NCI-H460 (cell line): ENCODE data around the gene DAPK1. TPM values are rescaled to one million over a fixed set of nuclear protein-coding genes. Genes with fewer than 3 reads are reported as not detected.

Source experiments
- DNase-seq: peaks from one replicate; pipeline ENCODE4 v3.0.0-alpha.2; 2016; ENCODE audit warnings: low read depth; ENCODE audit errors: extremely low read depth
- total RNA-seq: library from RNA; depleted of rRNA; stranded (reverse); fragments of >200 nt; shearing (Covaris generic); gene quantifications from 2 replicates; pipeline ENCODE4 v1.2.3, GENCODE V29; 2014

DAPK1 gene
- total RNA-seq, 1 experiment from 2014 or later: 0.25 TPM

DNA sequence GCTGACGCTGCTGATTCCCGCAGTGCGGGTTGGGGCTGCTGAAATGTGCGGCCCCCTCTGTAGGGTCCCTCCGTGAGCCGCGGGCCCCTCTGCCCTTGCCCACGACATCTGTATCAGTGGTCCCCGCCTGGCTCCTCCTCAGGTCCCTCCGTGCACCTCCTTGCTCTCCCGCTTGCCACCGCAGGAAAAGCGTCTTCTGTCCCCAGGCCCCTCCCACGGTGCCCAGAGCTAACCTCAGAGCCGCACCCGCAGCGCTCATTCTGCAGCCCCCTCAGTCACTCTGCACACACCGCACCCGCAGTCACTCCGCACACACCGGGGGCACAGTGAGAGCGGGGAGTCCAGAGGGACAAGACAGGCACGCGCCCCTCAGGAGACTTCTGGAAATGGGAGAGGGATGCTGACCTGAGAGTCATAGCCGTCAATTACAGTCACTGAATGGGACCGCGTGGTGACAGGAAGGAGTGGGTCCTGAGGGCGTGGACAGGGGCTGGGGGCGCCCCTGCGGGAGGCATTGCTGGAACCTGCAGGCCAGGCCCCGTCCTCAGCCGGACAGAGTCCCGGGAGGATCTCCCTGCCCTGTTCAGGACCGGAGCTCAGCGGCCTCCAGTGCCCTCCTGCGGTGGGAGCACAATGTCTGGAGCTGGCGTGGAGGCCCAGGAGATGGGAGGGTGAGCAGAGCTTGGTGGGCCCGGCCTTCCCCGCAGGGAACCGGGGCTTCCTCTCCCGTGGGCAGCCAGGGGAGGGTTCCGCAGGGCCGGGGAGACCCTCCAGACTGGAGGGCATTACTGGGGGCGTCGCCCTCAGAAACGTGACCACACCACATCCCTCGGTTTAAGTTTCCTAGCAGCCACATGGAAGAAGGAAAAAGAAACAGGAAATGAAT lies 162.1 kb downstream of the DAPK1 start:
- no peak for DNase-seq

DNA sequence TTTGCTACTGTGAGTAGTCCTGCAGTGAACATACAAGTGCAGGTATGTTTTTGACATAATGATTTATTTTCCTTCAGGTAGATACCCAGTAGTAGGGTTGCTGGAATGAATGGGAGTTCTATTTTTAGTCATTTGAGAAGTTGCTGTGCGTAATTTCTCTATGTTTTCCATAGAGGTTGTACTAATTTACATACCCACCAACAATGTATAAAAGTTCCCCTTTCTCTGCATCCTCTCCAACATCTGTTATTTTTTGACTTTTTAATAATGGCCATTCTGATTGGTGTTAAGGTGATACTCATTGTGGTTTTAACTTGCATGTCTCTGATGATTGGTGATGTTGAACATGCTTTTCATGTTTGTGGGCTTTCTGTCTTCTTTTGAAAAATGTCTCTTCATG lies 163.6 kb downstream of the DAPK1 start:
- DNase-seq: no peak

DNA sequence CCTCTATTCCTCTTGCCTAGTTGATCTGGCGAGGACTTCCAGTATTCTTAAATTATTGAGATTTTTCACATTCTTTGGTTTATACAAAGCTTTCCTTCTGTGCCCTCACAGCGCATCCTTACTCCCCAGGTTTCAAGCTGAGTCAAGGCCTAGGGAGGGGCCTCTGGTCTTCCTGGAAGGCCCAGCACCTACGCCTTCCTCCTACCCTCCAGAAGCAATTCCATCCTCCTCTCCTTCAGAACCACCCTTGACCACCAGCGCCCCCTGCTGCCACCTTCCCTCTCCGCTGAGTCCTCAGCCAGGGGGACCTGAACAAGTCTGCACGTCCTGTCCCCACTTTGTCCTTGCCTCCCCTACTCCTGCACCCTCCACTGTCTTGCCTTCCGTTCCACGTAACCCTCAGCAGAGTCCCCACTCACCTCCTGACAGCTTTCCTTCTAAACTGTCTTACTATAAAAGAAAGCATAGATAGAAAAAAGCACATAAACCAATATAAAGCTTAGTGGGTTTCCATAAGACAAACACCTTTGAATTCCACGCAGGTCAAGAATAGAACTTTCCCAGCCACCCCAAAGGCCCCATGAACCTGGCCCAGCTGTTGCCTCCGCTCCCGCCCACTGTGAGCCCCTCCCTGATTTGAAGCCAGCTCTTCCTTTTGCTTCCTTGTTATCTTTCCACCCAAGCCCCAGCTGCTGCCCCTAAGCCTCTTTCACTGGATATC lies 165.3 kb downstream of the DAPK1 start:
- peak; percentile 62 for DNase-seq

DNA sequence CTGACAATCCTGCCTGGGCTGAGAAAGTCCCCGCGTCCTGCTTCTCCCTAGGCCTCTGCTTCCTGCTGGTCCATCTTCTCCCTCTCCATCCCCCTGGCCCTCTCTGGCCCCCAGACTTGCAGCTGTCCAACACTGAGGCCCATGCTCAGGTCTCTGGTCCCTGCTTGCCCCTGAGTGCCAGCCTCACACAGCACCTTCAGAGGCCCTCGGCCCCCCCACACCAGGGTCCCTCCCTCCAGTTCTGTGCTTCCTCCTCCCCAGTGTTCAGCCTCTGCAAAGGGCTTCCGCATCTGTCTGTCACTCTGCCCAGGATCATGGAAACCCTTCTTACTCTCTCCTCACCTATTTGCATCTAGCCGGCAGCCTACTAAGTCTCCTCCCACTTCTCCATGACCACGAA lies 165.9 kb downstream of the DAPK1 start:
- DNase-seq: no peak

DNA sequence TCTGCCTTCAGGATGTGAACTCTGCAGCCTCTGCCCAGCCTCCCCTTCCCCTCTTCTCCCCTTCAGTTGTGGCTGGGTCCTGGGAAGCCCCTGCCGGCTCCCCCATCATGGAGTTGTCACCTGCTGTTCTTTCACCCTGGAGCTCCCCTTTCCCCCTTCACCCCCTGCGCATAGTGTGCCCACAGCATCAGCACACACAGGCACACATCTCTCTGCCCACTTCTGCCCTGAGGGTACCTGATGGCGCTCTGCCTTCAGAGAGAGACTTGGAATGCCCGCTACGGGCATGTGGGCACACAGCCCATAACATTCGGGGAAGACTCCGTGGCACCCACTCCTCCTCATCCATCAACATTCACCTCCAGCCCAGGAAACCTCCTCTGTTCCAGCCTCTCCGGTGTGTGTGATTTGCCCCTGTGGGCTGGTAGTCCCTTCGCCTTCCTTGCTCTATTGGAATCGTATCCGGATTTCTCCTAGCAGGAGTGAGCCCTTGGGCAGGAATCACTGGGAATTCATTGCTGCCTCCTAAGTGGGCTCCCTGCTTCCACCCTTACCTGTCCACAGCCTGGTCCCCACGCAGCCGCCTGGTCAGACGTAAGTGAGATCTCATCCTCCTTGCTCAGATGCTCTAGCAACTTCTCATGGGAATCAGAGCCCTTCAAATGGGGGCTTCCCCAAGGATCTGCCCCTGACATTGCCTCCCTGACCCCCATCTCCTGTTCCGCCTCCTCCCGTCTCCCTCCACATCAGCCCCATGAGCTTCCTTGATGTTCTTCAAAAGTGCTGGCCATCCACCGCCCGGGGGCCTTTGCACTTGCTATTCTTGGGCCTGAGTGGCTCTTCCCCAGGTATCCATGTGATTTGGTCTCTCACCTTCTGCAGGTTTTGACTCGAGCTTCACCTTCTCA lies 166.7 kb downstream of the DAPK1 start:
- no peak for DNase-seq

DNA sequence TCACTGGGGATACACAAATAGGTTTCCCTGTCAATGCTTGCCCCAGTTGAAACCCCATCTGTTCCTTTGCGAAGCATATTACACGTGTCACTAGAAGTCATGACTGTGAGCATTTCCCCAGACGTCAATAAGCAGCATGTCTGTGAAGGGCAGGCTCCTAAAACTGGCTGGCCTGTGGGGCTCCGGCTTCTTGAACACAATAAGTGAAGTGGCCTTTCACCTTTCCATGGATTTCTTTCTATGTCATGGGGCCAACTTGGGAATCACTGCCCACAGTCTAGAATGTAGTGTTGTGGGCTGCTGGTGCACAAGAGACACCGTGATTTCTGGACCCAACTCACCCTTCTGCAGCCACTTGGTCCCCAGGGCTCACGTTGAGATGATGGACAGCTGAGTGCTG lies 167.8 kb downstream of the DAPK1 start:
- no peak for DNase-seq

DNA sequence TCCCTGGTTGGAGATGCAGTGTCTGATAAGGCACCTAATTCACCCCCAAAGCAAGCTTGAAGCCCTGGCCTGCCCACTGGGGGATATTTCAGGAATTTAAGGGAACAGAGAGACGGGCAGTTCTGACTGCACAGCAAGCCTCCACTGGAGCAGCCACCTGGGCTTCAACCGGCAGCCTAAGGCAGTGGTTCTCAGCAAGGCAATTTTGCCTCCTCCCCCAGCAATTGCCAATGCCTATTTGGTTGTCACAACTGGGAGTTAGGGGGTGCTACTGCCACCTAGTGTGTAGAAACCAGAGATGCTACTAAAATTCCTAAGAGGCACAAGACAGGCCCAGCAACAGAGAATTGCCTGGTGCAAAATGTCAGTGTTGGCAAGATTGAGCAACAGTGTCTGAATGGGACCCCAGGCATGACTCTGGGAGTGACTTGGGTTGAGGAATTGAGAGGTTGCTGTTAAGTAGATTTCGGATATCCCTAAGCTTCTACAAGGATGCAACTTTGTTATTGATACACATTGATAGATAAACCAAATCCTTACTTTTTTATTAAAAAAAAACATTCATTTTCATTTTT lies 169.6 kb downstream of the DAPK1 start:
- no peak for DNase-seq

DNA sequence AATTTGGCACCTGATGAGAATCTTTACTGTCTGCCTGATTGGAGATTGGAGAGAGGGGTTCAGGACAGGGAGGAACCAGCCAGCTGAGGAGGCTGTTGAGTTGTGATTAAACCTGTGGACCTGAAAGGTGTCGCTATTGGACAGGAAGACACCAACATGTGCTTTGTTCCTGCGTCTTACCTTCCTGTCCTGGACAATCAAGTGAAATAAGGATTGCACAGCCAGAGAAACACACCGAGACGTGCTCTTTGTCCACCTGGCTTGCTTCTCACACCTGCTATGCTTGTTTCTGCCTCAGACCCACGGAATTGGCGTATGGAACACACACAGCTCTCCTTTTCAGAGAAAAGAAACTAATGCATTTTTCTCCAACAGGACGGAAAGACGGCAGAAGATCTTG lies 170.6 kb downstream of the DAPK1 start:
- no peak for DNase-seq

DNA sequence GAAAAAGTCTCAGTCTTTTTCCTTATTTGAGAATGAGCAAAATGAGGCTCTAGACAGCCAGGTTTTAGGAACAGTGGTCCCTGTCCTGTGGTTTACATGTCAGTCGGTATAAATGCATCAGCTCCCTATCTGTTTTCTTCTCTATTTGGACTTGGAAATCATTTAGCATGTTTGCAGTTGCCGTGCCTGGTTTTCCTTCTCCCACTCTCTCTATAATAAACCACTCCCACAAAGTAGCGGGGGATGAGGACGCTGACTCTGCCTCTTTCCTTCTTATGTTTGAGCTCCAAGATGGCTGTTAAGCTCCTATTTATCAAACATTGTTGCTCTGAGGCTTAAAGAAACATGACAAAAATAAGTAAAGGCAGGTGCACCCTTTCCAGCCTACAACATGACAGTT lies 171.1 kb downstream of the DAPK1 start:
- DNase-seq: no peak

DNA sequence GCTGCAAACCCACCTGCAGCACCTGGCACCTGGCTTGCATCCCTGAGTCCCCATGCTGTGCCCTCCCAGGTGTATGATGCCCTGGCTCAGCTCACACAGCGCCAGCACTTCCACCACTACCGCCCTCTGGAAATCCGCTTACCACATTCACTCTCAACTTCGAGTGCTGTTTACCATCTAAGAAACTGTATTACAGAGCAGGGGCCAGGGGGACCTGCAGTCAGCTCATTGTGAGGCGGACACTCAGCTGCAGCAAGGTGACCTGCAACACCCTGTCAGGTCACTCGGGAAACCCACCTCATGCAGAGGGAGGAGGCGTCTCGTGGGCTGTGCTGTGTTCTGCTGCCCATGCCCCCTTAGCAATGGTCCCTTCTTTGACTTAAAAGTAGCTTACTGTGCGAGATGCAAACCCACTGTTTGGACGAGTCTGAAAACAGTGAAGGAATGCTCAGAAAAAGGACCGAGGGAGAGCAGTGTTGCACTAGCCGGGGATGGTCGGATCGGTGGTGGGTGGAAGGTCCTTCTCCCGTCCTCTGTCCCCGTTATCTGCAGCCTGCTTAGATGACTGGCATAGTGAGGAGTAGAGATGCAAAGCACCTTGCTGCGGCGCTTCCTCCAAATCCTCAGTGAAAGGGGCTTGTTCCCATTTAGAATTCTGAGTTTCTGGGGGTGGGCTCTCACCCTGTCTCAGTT lies 173.1 kb downstream of the DAPK1 start:
- DNase-seq: no peak

DNA sequence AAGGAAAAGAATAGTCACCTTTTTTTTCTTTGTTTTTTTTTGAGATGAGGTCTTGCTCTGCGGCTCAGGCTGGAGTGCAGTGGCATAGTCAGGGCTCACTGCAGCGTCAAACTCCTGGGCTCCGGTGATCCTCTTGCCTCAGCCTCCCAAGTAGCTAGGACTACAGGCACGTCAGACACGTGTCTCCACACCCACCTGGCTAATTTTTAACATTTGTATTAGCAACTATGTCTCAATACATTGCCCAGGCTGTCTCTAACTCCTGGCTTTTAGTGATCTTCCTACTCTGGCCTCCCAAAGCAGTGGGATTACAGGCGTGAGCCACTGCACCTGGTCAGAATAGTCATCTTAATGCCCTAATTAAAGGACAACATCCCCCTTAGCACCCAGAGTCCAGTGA lies 173.8 kb downstream of the DAPK1 start:
- no peak for DNase-seq

DNA sequence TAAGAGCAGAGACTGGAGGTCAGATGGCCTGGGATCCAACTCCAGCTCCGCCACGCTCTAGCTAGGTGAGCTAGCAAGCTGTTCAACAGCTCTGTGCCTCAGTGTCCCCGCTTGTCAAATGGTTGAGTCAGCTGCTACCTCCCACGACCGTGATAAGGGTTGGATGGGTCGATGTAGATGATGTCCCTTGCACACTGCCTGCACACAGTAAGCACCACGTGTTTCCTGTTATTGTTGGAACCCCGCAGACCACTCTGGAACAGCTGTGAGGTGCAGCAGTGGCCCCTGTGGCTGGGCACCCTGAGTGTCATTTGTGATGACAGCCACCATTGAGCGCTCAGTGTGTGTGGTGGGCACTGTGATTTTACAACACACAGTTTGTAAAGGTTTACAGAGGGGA lies 174.3 kb downstream of the DAPK1 start:
- no peak for DNase-seq

DNA sequence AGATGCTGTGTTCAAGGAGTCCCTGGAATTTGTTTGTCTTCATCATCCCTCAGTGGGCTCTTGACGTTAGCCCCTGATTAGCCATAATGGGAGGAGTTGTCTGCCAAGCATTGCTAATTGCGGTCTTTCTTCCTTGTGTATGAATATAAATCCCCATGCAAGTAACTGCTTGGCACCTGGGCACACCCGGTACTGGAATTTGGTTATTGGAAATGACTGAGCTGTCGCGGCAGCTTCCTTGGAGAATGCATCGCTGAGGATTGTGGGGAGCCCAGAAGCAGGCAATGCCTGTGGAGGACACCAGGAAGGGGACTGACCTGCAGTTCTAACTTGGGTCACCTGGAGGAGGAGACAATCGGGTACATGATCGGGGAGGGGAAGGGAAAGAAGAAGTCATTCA lies 174.9 kb downstream of the DAPK1 start:
- no peak for DNase-seq

DNA sequence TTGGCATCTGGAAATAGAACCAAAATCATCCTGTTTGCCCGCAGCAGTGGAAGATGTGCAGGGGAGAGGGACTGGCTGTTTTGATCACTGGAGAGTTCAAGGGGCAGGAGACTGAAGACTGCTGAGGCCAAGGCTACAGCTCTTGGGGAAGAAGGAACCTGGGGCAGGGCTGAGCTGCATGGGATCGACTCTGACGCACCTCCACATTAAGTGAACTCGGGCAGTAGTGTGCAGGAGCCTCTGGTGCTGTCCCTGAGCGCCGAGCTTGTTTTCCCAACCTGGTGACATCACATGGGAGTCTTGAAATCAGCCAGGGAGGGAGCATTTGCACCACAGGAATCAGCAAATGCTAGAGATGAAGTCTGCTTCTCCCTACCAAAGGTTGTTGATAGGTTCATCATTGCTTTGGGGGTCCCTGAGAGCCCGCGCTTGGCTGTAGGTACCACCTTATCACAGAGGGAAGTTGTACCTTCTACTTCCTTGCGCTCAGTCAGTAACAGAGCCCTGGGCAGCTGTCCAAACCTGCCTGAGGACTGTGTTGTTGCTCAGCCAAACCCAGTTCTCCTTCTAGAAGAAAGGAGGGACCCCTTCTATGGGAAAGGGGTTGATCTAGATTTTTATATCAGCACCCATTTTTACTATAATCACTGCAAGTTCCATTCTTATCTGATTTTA lies 175.9 kb downstream of the DAPK1 start:
- no peak for DNase-seq

DNA sequence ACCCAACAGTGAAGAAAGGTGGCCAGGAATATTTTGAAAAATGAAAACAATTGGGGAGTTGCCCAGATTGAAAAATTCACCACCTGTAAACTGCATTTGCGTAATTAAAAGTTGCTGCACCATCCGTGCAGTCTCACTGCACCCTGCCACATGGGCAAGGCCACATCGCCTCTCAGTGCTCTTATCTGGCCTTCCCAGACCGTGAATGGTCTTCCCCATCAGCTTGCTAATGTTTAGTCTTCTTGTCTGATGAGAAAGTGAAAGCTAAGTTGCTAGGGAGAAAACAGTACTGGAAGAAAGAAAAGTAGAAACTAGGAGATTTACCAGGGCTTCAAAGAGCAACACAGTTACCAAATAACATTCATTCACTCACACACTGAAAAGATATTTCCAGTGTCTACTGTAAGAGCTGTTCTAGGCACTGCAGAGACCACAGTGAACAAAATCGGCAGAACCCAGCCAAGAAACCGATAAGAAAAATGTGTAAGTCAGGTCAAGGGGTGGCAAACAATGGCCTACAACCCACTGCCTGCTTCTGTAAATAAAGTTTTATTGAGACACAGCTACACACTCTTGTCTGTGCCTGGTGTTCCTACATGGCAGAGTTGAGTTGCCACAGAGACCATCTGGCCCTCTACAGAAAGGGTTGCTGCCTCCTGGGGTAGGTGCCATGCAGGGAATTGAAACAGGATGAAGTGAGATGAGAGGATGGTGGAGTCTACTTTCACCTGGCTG lies 177.1 kb downstream of the DAPK1 start:
- DNase-seq: no peak

DNA sequence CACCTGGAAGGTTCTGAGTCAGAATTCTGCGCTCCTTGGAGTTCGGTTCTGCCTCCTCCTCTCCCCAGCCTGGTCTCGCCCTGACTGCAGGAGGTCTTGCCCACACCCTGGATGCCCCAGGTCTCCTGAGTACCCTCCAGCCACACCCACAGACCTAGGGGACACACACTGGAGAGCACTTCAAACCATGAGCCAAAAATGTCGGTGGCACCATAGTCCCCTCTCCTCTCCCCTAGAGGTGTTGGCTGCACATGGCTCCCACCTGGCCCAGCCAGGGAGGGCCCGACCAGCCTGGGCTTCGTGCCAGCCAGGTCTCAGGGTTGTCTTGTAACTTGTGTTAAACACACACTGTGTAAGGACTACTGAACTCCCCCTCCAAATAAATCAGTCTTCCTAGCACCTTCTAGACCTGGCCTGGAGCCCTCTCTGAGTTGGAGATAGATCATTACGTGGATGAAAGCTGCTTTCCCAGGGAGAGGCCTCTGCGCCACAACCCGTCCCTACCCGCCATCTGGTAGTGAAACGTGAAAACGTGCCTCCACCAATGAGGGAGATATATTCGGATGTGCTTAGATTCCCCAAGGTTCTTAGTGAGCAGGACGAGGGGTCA lies 178.3 kb downstream of the DAPK1 start:
- no peak for DNase-seq

DNA sequence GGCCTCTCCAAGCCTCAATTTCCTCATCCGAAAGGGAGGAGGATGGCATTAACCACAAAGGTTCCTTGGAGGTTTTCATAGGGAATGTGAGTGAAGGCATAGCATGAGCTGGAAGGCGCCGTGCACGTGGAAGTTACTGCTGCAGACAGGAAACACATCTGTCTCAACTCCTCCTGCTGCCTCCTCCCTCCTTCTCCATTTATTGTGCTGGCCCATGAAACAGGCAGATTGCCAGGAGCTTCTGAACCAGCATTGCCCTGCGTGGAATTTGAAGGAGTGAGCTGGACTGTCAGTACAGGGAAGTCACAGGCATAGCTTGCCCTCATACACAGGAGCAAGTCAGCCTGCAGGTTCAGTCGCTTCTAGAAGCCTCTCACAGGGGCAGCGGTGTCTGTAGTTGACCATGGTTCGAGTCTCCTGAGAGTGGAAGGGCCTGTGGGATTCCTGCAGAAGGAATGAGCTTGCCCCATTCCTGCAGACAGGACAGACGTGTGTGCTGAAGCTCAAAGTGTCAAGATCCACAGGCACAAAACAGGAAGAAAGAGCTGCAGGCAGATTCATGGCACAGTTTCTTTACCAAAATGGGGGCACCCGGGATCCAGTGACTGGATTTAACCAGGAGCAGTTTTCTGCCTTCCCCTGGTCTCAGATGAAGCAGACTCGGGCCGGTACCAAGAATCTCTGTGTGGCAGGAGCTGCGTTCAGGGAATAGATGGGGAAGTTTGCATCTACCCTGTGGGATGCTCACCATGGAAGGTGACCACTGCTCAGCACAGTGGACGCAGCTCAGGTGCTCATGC lies 179.5 kb downstream of the DAPK1 start:
- no peak for DNase-seq
